WTC11 (cell line): ENCODE measurements around the gene GALNT17. TPM values are rescaled to one million over a fixed set of nuclear protein-coding genes. Genes with fewer than 3 reads are reported as not detected.

ENCODE experiments used
- ATAC-seq: fragments of 200-7000 bp; cut with Tn5 transposase; 2 replicates; pipeline ENCODE4 v1.10.0; 2021; ENCODE audit warnings: mild to moderate bottlenecking, moderate library complexity
- CTCF ChIA-PET: fragments of 300-600 bp; sonication (Branson Sonifier 250); formaldehyde crosslinking; loops from one replicate; lab custom pipeline; 2021; ENCODE audit warnings: antibody characterized with exemption; lab: Charles Lee
- POLR2A ChIA-PET: fragments of 350-600 bp; sonication (Branson Sonifier 250); formaldehyde crosslinking; loops from one replicate; lab custom pipeline; 2021; ENCODE audit warnings: antibody characterized with exemption; lab: Charles Lee
- DNase-seq: peaks from one replicate; pipeline ENCODE4 v3.0.0; 2021; ENCODE audit warnings: low spot score
- H3K27ac Mint-ChIP-seq: 2 replicates; pipeline ENCODE4 v1.8.0; 2021; ENCODE audit warnings: mixed read lengths
- H3K27me3 Mint-ChIP-seq: 2 replicates; pipeline ENCODE4 v1.8.0; 2021; ENCODE audit warnings: low read depth, mild to moderate bottlenecking, moderate library complexity, mixed read lengths
- H3K36me3 Mint-ChIP-seq: 2 replicates; pipeline ENCODE4 v1.8.0; 2021; ENCODE audit warnings: mixed read lengths
- H3K4me1 Mint-ChIP-seq: 2 replicates; pipeline ENCODE4 v1.8.0; 2022; ENCODE audit warnings: mixed read lengths
- H3K4me3 Mint-ChIP-seq: 2 replicates; pipeline ENCODE4 v1.8.0; 2021; ENCODE audit warnings: mild to moderate bottlenecking, moderate library complexity, mixed read lengths
- H3K9me3 Mint-ChIP-seq: 2 replicates; pipeline ENCODE4 v1.8.0; 2021; ENCODE audit warnings: mixed read lengths
- ATF1 ChIP-seq: sonication (generic); formaldehyde crosslinking; IDR thresholded peaks from 2 replicates; pipeline ENCODE4 v1.8.1; 2023; ENCODE audit warnings: mild to moderate bottlenecking, moderate library complexity, missing genetic modification reagents
- CREB1 ChIP-seq: sonication (generic); formaldehyde crosslinking; IDR thresholded peaks from 2 replicates; pipeline ENCODE4 v1.8.0; 2023; ENCODE audit warnings: mild to moderate bottlenecking, missing genetic modification reagents
- CREM ChIP-seq: sonication (generic); formaldehyde crosslinking; IDR thresholded peaks from 2 replicates; pipeline ENCODE4 v1.8.1; 2022; ENCODE audit warnings: mild to moderate bottlenecking, missing genetic modification reagents, moderate library complexity
- ELF4 ChIP-seq: sonication (generic); formaldehyde crosslinking; IDR thresholded peaks from 2 replicates; pipeline ENCODE4 v1.8.1; 2022; ENCODE audit warnings: low read depth, mild to moderate bottlenecking, moderate library complexity, missing genetic modification reagents
- ERG ChIP-seq: fragments of 250-450 bp; sonication (Bioruptor Pico); IDR thresholded peaks from 2 replicates; pipeline ENCODE4 v1.8.0; 2021; ENCODE audit warnings: mild to moderate bottlenecking
- ESRRA ChIP-seq: sonication (generic); formaldehyde crosslinking; IDR thresholded peaks from 2 replicates; pipeline ENCODE4 v1.8.1; 2022; ENCODE audit warnings: mild to moderate bottlenecking, missing genetic modification reagents, borderline replicate concordance
- FOXP1 ChIP-seq: sonication (generic); formaldehyde crosslinking; IDR thresholded peaks from 2 replicates; pipeline ENCODE4 v1.8.0; 2022; ENCODE audit warnings: missing genetic modification reagents, mild to moderate bottlenecking, moderate library complexity, borderline replicate concordance
- HMGA2 ChIP-seq: fragments of 250-450 bp; sonication (Bioruptor Pico); IDR thresholded peaks from 2 replicates; pipeline ENCODE4 v1.4.0; 2021; ENCODE audit warnings: mild to moderate bottlenecking, moderate library complexity
- IRF2 ChIP-seq: sonication (generic); formaldehyde crosslinking; IDR thresholded peaks from 2 replicates; pipeline ENCODE4 v1.8.0; 2022; ENCODE audit warnings: low read depth, missing genetic modification reagents, borderline replicate concordance
- JAZF1 ChIP-seq: fragments of 250-450 bp; sonication (Bioruptor Pico); IDR thresholded peaks from 2 replicates; pipeline ENCODE4 v1.9.0; 2021; ENCODE audit warnings: moderate library complexity, mild to moderate bottlenecking, inconsistent platforms
- MXD4 ChIP-seq: fragments of 250-450 bp; sonication (Bioruptor Pico); IDR thresholded peaks from 2 replicates; pipeline ENCODE4 v1.8.0; 2021; ENCODE audit warnings: mild to moderate bottlenecking, moderate library complexity, borderline replicate concordance
- NFATC4 ChIP-seq: fragments of 250-450 bp; sonication (Bioruptor Pico); IDR thresholded peaks from 2 replicates; pipeline ENCODE4 v1.9.0; 2021; ENCODE audit warnings: mild to moderate bottlenecking
- OVOL2 ChIP-seq: fragments of 250-450 bp; sonication (Bioruptor Pico); IDR thresholded peaks from 2 replicates; pipeline ENCODE4 v1.9.0; 2021; ENCODE audit warnings: mild to moderate bottlenecking, borderline replicate concordance
- SMAD3 ChIP-seq: sonication (generic); formaldehyde crosslinking; IDR thresholded peaks from 2 replicates; pipeline ENCODE4 v1.8.0; 2022; ENCODE audit warnings: missing genetic modification reagents, mild to moderate bottlenecking, borderline replicate concordance
- SMAD4 ChIP-seq: sonication (generic); formaldehyde crosslinking; IDR thresholded peaks from 2 replicates; pipeline ENCODE4 v1.8.0; 2022; ENCODE audit warnings: mild to moderate bottlenecking, missing genetic modification reagents
- STAT6 ChIP-seq: sonication (generic); formaldehyde crosslinking; conservative IDR thresholded peaks from 2 replicates; pipeline ENCODE4 v1.8.1; 2023; ENCODE audit warnings: mild to moderate bottlenecking, low read depth, missing genetic modification reagents, moderate library complexity
- TCF7 ChIP-seq: sonication (generic); formaldehyde crosslinking; IDR thresholded peaks from 2 replicates; pipeline ENCODE4 v1.8.0; 2022; ENCODE audit warnings: mild to moderate bottlenecking, low read depth, missing genetic modification reagents, moderate library complexity
- ZBTB21 ChIP-seq: sonication (generic); formaldehyde crosslinking; IDR thresholded peaks from 2 replicates; pipeline ENCODE4 v1.8.1; 2023; ENCODE audit warnings: mild to moderate bottlenecking, missing genetic modification reagents, borderline replicate concordance
- ZBTB43 ChIP-seq: sonication (generic); formaldehyde crosslinking; IDR thresholded peaks from 2 replicates; pipeline ENCODE4 v1.8.1; 2023; ENCODE audit warnings: mild to moderate bottlenecking, missing genetic modification reagents
- ZNF396 ChIP-seq: fragments of 250-450 bp; sonication (Bioruptor Pico); IDR thresholded peaks from 2 replicates; pipeline ENCODE4 v1.8.0; 2021; ENCODE audit warnings: mild to moderate bottlenecking, moderate library complexity, borderline replicate concordance
- ZSCAN18 ChIP-seq: fragments of 250-450 bp; sonication (Bioruptor Pico); IDR thresholded peaks from 2 replicates; pipeline ENCODE4 v2.1.2; 2022; ENCODE audit warnings: mild to moderate bottlenecking, moderate library complexity
- total RNA-seq: library from RNA; stranded (reverse); gene quantifications from 3 replicates; pipeline ENCODE4 v1.2.3, GENCODE V29; 2021

Gene GALNT17
- total RNA-seq, 1 experiment from 2014 or later, result 61.1 TPM

- H3K27me3 Mint-ChIP-seq, result no peaks in the 10 kb centered on the region
- ChIA-PET POLR2A (no interaction called here), CTCF (no interaction called here)
- peaks cover 37% of the 10 kb centered on the region for H3K36me3 Mint-ChIP-seq
- H3K9me3 Mint-ChIP-seq, result peaks cover 28% of the 10 kb centered on the region
- H3K27ac Mint-ChIP-seq, result no peak overlapping the region; the same call in 1 of the 2 replicates
- no peak overlapping the region for H3K4me3 Mint-ChIP-seq
- TF ChIP-seq CREB1, result no peak
- no peak for TF ChIP-seq IRF2
- TF ChIP-seq HMGA2 (CRISPR knock-in tag), result no peak
- no peak for TF ChIP-seq SMAD3 (CRISPR knock-in tag)
- TF ChIP-seq ZSCAN18, result no peak
- TF ChIP-seq ERG (CRISPR knock-in tag), result no peak
- H3K4me1 Mint-ChIP-seq, result peaks cover 72% of the 10 kb centered on the region
- no peak for ATAC-seq
- DNase-seq, result no peak
Measured at GRCh38 chr7:71343892-71344291, 211.9 kb downstream of the GALNT17 start.

GRCh38 chr7:71345117-71345884, 213.4 kb downstream of the GALNT17 start:
- ChIA-PET POLR2A (no interaction called here), CTCF (interaction anchor here (0.5 to 1.3 kb wide), 2 partner anchors 16 to 83 kb away, joined by 3 to 4 read pairs; no protein-coding TSS in a partner anchor)
- TF ChIP-seq SMAD4 (CRISPR knock-in tag) (no peak), NFATC4 (no peak), STAT6 (CRISPR knock-in tag) (no peak)
- DNase-seq (no peak), ATAC-seq (no peak)
- no peaks in the 10 kb centered on the region for H3K27me3 Mint-ChIP-seq
- peaks cover 37% of the 10 kb centered on the region for H3K36me3 Mint-ChIP-seq
- H3K4me1 Mint-ChIP-seq, result peaks cover 65% of the 10 kb centered on the region
- peak overlapping the region; percentile 13; the same call in 1 of the 2 replicates for H3K27ac Mint-ChIP-seq
- no peak overlapping the region for H3K4me3 Mint-ChIP-seq
- peaks cover 28% of the 10 kb centered on the region for H3K9me3 Mint-ChIP-seq

GRCh38 chr7:71348821-71349681, 217.1 kb downstream of the GALNT17 start:
- ChIA-PET CTCF (interaction anchor here (1.3 kb wide), 1 partner anchor 16 kb away, joined by 3 read pairs; no protein-coding TSS in a partner anchor), POLR2A (interaction anchor here (0.6 kb wide), 1 partner anchor 85 kb away, joined by 3 read pairs; no protein-coding TSS in a partner anchor)
- H3K4me1 Mint-ChIP-seq, result peaks cover 42% of the 10 kb centered on the region
- no peaks in the 10 kb centered on the region for H3K27me3 Mint-ChIP-seq
- peaks cover 43% of the 10 kb centered on the region for H3K36me3 Mint-ChIP-seq
- H3K27ac Mint-ChIP-seq, result peak overlapping the region; percentile 95
- peaks cover 38% of the 10 kb centered on the region for H3K9me3 Mint-ChIP-seq
- no peak overlapping the region for H3K4me3 Mint-ChIP-seq
- ATAC-seq, result peak; percentile 82
- no peak for DNase-seq
- TF ChIP-seq FOXP1 (CRISPR knock-in tag), result no peak
- no peak for TF ChIP-seq MXD4 (CRISPR knock-in tag)
- TF ChIP-seq ESRRA (CRISPR knock-in tag), result no peak
- no peak for TF ChIP-seq TCF7 (CRISPR knock-in tag)
- no peak for TF ChIP-seq ATF1 (CRISPR knock-in tag)
- TF ChIP-seq ELF4 (CRISPR knock-in tag), result no peak
- no peak for TF ChIP-seq JAZF1 (CRISPR knock-in tag)
- TF ChIP-seq STAT6 (CRISPR knock-in tag), result no peak
- no peak for TF ChIP-seq CREM (CRISPR knock-in tag)
- no peak for TF ChIP-seq ZNF396 (CRISPR knock-in tag)
- no peak for TF ChIP-seq ZBTB43 (CRISPR knock-in tag)
- no peak for TF ChIP-seq OVOL2 (CRISPR knock-in tag)
- no peak for TF ChIP-seq ZBTB21 (CRISPR knock-in tag)
